B cell (primary cell): ENCODE data around the gene ICA1. TPM values are rescaled to one million over a fixed set of nuclear protein-coding genes. Genes with fewer than 3 reads are reported as not detected.
"Not testable (repeated sequence)": the region's sequence is repeated elsewhere in the genome, so short reads cannot be mapped to it uniquely, and the experiment has no call there.

Experiments used
- ATAC-seq: fragments of 200-7000 bp; cut with Tn5 transposase; one replicate; pipeline ENCODE4 v1.10.0; 2021; ENCODE audit warnings: low read depth, mild to moderate bottlenecking, moderate number of reproducible peaks, moderate library complexity
- CTCF ChIA-PET: fragments of 350-600 bp; sonication (Branson Sonifier 250); formaldehyde crosslinking; loops from one replicate; lab custom pipeline; 2021; ENCODE audit warnings: antibody characterized with exemption, inconsistent platforms; lab: Charles Lee
- POLR2A ChIA-PET: fragments of 350-600 bp; sonication (Branson Sonifier 250); formaldehyde crosslinking; loops from one replicate; lab custom pipeline; 2021; ENCODE audit warnings: antibody characterized with exemption; lab: Charles Lee
- DNase-seq: peaks from one replicate; pipeline ENCODE4 v3.0.0; 2013
- H2AFZ ChIP-seq: 2 replicates; pipeline ENCODE4 v1.6.1; 2012; ENCODE audit warnings: mild to moderate bottlenecking, low read depth, low read length; ENCODE audit not compliant: insufficient read depth, poor library complexity, severe bottlenecking
- H3K27ac ChIP-seq, 2 donors: 1 replicate in 1 of 2; 2 replicates in 1 of 2; pipeline ENCODE4 v1.5.1; 2012 to 2013; ENCODE audit warnings: low read length in 2 of 2, mild to moderate bottlenecking in 2 of 2, moderate library complexity in 1 of 2
- H3K27me3 ChIP-seq, 4 experiments: fragments of 200-600 bp in 1 of 4; sonication (generic) in 1 of 4; replicated peaks in 1 of 4; 1 replicate in 2 of 4; 2 replicates in 2 of 4; pipeline versions ENCODE4 v1.6.1 to v1.7.0; 2013 to 2016; ENCODE audit warnings: low read length in 3 of 4, mild to moderate bottlenecking in 2 of 4, mixed read lengths in 1 of 4, moderate library complexity in 1 of 4; ENCODE audit not compliant: insufficient read depth in 4 of 4, control insufficient read depth in 3 of 4; ENCODE audit errors: control extremely low read depth in 1 of 4
- H3K36me3 ChIP-seq, 2 experiments: replicated peaks in 1 of 2; 1 replicate in 1 of 2; 2 replicates in 1 of 2; pipeline versions ENCODE4 v1.6.1 to v1.7.1; 2013; ENCODE audit warnings: low read length in 1 of 2; ENCODE audit not compliant: insufficient read depth in 2 of 2, control insufficient read depth in 1 of 2; ENCODE audit errors: control extremely low read depth in 1 of 2, extremely low read depth in 1 of 2
- H3K4me1 ChIP-seq, 2 donors: fragments of 200-600 bp in 1 of 2; sonication (generic) in 1 of 2; 1 replicate in 1 of 2; 2 replicates in 1 of 2; pipeline versions ENCODE4 v1.5.1 to v1.6.1; 2013 to 2017; ENCODE audit warnings: low read length in 2 of 2; ENCODE audit not compliant: control insufficient read depth in 2 of 2, insufficient read depth in 2 of 2
- H3K4me2 ChIP-seq: replicated peaks from 2 replicates; pipeline ENCODE3; 2012; ENCODE audit warnings: mild to moderate bottlenecking, low read depth, low read length; ENCODE audit not compliant: poor library complexity, severe bottlenecking
- H3K4me3 ChIP-seq, 5 experiments: fragments of 200-600 bp in 1 of 5; sonication (generic) in 1 of 5; 1 replicate in 3 of 5; 2 replicates in 2 of 5; pipeline versions ENCODE4 v1.5.1 to v1.7.0; 2011 to 2016; ENCODE audit warnings: low read length in 4 of 5, mild to moderate bottlenecking in 4 of 5, low read depth in 2 of 5, control low read depth in 1 of 5, moderate library complexity in 1 of 5; ENCODE audit not compliant: insufficient read depth in 1 of 5; ENCODE audit errors: control extremely low read depth in 1 of 5, extremely low read depth in 1 of 5
- H3K79me2 ChIP-seq: fragments of 200-600 bp; sonication (generic); one replicate; pipeline ENCODE4 v1.6.0; 2016; ENCODE audit warnings: low read length; ENCODE audit not compliant: control insufficient read depth, insufficient read depth
- H3K9ac ChIP-seq: fragments of 200-600 bp; sonication (generic); 2 replicates; pipeline ENCODE4 v1.6.1; 2017; ENCODE audit warnings: mild to moderate bottlenecking, low read length, moderate library complexity
- H3K9me3 ChIP-seq, 3 donors: one replicate each; pipeline versions ENCODE4 v1.6.1 to v1.7.1; 2013; ENCODE audit warnings: low read length in 2 of 3; ENCODE audit not compliant: control insufficient read depth in 2 of 3, insufficient read depth in 1 of 3; ENCODE audit errors: control extremely low read depth in 1 of 3
- H4K20me1 ChIP-seq: 2 replicates; pipeline ENCODE4 v1.6.0; 2012; ENCODE audit warnings: mild to moderate bottlenecking, low read length; ENCODE audit not compliant: insufficient read depth, control insufficient read depth, poor library complexity, severe bottlenecking
- H3K27ac Mint-ChIP-seq: one replicate; pipeline ENCODE4 v1.8.0; 2021; ENCODE audit warnings: mixed read lengths
- H3K27me3 Mint-ChIP-seq: one replicate; pipeline ENCODE4 v1.8.0; 2021; ENCODE audit warnings: mixed read lengths
- H3K4me1 Mint-ChIP-seq: one replicate; pipeline ENCODE4 v1.8.0; 2021; ENCODE audit warnings: mixed read lengths
- H3K4me3 Mint-ChIP-seq: one replicate; pipeline ENCODE4 v1.8.0; 2021; ENCODE audit warnings: mixed read lengths
- H3K9me3 Mint-ChIP-seq: one replicate; pipeline ENCODE4 v1.8.0; 2022; ENCODE audit warnings: mixed read lengths; ENCODE audit not compliant: insufficient read depth
- EZH2 ChIP-seq: IDR thresholded peaks from 2 replicates; pipeline ENCODE4 v1.6.1; 2012; ENCODE audit warnings: borderline replicate concordance, low read depth, mild to moderate bottlenecking, moderate library complexity, low read length; ENCODE audit not compliant: insufficient read depth, poor library complexity, severe bottlenecking
- WGBS: methylation state at CpG from one replicate; pipeline ENCODE4 v1.1.5; 2013; ENCODE audit warnings: missing lambda C conversion rate; ENCODE audit not compliant: insufficient coverage; 5-methylcytosine and 5-hydroxymethylcytosine counted together
- intact Hi-C: fragments of 100-400 bp; cut with micrococcal nuclease; formaldehyde crosslinking; loops from one replicate; pipeline ENCODE4 v1.10.0; 2022
- polyA plus RNA-seq: library from polyadenylated mRNA; depleted of rRNA; stranded (reverse); fragments of >200 nt; gene quantifications from 2 replicates; pipeline ENCODE4 v1.2.3, GENCODE V29; 2012
- total RNA-seq, 2 donors: library from RNA; stranded (reverse); fragments of 120-200 nt in 1 of 2; gene quantifications; 1 replicate in 1 of 2; 2 replicates in 1 of 2; pipeline versions ENCODE4 v1.2.3 to v1.2.4, GENCODE V29; 2013 to 2022
- TF ChIP-seq, protein P1 (sequence below): fragments of 200-600 bp; IDR thresholded peaks from one replicate; pipeline ENCODE4 v1.8.0; 2022; ENCODE audit warnings: antibody characterized with exemption, mild to moderate bottlenecking

ICA1 gene
- total and polyA plus RNA-seq, 2 donors (not counting 1 experiment from before 2014, with no cell fraction given) = 0.03 TPM; not detected in 1

DNA sequence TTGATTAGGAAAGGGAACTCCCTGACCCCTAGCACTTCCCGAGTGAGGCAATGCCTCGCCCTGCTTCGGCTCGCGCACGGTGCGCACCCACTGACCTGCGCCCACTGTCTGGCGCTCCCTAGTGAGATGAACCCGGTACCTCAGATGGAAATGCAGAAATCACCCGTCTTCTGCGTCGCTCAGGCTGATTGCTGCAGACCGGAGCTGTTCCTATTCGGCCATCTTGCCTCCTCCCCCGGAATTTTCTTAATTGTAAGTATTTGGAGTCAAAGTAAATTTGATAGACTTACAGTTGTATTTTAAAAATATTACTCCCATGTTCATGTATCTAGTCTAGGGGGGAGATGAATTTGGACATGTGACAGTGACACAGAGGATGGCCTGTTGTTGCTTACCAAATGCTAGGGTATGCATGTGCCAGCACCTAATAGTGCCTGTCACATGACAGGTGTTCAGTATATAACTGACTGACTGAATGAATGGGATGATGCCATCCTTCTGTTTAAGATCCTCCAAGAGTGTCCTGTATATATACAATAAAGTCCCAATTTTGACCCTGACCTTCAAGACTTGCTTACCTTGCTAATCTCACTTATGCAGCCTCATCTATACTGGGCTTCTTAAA lies 42.0 kb upstream of the ICA1 start:
- intact Hi-C loops = no loop called here
- Histone ChIP-seq H3K36me3 (no peaks in the 10 kb centered on the region), H3K27me3 (peaks cover 0 to 2% (median 0%) of the 10 kb centered on the region in 4 experiments), H3K4me1 (no peaks in the 10 kb centered on the region), H2AFZ (no peak overlapping the region), H3K27ac (no peak overlapping the region), H3K4me2 (no peak overlapping the region), H3K9ac (no peak overlapping the region), H3K79me2 (no peaks in the 10 kb centered on the region), H3K9me3 (no peaks in the 10 kb centered on the region), H4K20me1 (no peaks in the 10 kb centered on the region), H3K4me3 (no peak overlapping the region)
- POLR2A ChIA-PET = no interaction called here
- H3K9me3 Mint-ChIP-seq = no peaks in the 10 kb centered on the region
- CTCF ChIA-PET = no interaction called here
- TF ChIP-seq, protein P1, sequence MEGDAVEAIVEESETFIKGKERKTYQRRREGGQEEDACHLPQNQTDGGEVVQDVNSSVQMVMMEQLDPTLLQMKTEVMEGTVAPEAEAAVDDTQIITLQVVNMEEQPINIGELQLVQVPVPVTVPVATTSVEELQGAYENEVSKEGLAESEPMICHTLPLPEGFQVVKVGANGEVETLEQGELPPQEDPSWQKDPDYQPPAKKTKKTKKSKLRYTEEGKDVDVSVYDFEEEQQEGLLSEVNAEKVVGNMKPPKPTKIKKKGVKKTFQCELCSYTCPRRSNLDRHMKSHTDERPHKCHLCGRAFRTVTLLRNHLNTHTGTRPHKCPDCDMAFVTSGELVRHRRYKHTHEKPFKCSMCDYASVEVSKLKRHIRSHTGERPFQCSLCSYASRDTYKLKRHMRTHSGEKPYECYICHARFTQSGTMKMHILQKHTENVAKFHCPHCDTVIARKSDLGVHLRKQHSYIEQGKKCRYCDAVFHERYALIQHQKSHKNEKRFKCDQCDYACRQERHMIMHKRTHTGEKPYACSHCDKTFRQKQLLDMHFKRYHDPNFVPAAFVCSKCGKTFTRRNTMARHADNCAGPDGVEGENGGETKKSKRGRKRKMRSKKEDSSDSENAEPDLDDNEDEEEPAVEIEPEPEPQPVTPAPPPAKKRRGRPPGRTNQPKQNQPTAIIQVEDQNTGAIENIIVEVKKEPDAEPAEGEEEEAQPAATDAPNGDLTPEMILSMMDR = no peak
- no peak for TF ChIP-seq EZH2
- H3K27ac Mint-ChIP-seq = no peak overlapping the region
- H3K27me3 Mint-ChIP-seq = peaks cover 34% of the 10 kb centered on the region
- ATAC-seq (no peak), DNase-seq (no peak)
- WGBS = 94% methylated on average over 9 of the region's 16 CpGs
- H3K4me1 Mint-ChIP-seq = no peaks in the 10 kb centered on the region
- H3K4me3 Mint-ChIP-seq = no peak overlapping the region

DNA sequence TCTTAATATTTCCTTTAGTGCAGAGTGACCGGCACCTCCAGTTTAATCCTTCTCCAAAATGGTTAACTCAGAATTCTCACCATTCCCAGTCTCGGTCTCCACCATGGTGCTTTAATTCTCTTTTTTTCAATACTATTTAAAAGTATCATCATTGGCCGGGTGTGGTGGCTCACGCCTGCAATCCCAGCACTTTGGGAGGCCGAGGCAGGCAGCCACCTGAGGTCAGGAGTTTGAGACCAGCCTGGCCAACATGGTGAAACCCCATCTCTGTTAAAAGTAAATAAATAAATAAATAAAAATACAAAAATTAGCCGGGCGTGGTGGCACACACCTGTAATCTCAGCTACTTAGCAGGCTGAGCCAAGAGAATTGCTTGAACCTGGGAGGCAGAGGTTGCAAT lies 35.1 kb upstream of the ICA1 start:
- peaks cover 16% of the 10 kb centered on the region for H3K27me3 Mint-ChIP-seq
- H3K79me2 ChIP-seq, POLR2A ChIA-PET, H3K4me1 Mint-ChIP-seq, H3K27ac ChIP-seq, ATAC-seq, H3K4me3 ChIP-seq, H3K4me1 ChIP-seq, H3K4me2 ChIP-seq, H3K9me3 ChIP-seq, H3K36me3 ChIP-seq, H2AFZ ChIP-seq, H3K9ac ChIP-seq, H3K4me3 Mint-ChIP-seq, DNase-seq, H3K9me3 Mint-ChIP-seq, H3K27ac Mint-ChIP-seq, H3K27me3 ChIP-seq, H4K20me1 ChIP-seq: not testable (repeated sequence)
- 98% methylated on average over 7 of the region's 7 CpGs for WGBS
- CTCF ChIA-PET = interaction anchor here (1.3 to 2.4 kb wide), 3 partner anchors 34 to 704 kb away, joined by 4 to 12 read pairs (median 5); no protein-coding TSS in a partner anchor
- intact Hi-C loops = loop anchor here (5.0 kb wide), 2 partner anchors 80 to 1245 kb away; no protein-coding TSS in a partner anchor
